Urinary bladder (tissue), 4 donors: ENCODE data around the gene PRRT2. TPM values are rescaled to one million over a fixed set of nuclear protein-coding genes. Genes with fewer than 3 reads are reported as not detected.
A peak's percentile ranks its signal among the peaks of the same experiment; 100 is the strongest.

Source experiments
- DNase-seq: peaks from one replicate; pipeline ENCODE4 v3.0.0-alpha.2; 2015; ENCODE audit errors: extremely low spot score
- H3K27ac ChIP-seq: one replicate; pipeline ENCODE4 v1.5.1; 2013; ENCODE audit warnings: low read depth, mild to moderate bottlenecking, moderate library complexity
- H3K36me3 ChIP-seq: one replicate; pipeline ENCODE4 v1.6.1; 2013; ENCODE audit warnings: mild to moderate bottlenecking, moderate library complexity; ENCODE audit not compliant: insufficient read depth
- H3K4me1 ChIP-seq: one replicate; pipeline ENCODE4 v1.6.1; 2013; ENCODE audit warnings: mild to moderate bottlenecking, moderate library complexity; ENCODE audit not compliant: insufficient read depth
- H3K4me3 ChIP-seq: one replicate; pipeline ENCODE4 v1.5.1; 2013; ENCODE audit warnings: low read depth, low read length
- WGBS: extraction: QIAGEN DNeasy Blood & Tissue Kit; methylation state at CpG from one replicate; pipeline ENCODE4 v1.1.7; 2013; 5-methylcytosine and 5-hydroxymethylcytosine counted together
- polyA plus RNA-seq: library from polyadenylated mRNA; stranded (reverse); fragments of 200-250 nt; gene quantifications from one replicate; pipeline ENCODE4 v1.2.3, GENCODE V29; 2013
- total RNA-seq: library from RNA; depleted of rRNA; stranded (reverse); fragments of >200 nt; gene quantifications from one replicate; pipeline ENCODE4 v1.2.3, GENCODE V29; 2014
- donor health status: healthy with polysubstance abuse.
- donor health status: healthy.

Gene PRRT2
- total and polyA plus RNA-seq, 2 donors, result 7.9 to 8.2 TPM

DNA sequence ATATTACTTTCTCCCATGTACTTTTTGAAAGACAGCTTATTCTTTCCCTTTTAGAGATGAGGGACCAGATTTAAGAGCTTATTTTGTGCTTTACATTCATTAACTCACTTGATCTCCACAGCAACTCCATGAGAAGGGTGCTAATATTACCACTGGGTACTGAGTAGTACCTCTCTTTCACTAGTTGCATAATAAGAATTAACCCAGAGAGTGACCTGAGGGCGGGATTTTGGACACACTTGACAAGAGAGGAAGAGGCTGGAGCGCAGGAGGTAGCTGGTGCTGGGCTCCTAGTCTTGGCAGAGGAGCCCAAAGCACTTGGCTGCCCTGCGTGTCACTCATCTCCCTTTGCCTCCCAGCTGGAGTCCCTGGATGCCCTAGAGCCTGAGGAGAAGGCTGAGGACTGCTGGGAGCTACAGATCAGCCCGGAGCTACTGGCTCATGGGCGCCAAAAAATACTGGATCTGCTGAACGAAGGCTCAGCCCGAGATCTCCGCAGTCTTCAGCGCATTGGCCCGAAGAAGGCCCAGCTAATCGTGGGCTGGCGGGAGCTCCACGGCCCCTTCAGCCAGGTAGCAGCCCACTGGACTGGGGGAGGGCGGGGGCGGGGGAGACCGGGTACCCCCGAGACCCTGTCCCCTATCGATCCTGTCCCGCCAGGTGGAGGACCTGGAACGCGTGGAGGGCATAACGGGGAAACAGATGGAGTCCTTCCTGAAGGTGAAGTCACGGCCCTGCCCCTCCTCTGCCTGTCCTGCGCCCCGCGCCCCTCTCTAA lies 7.3 kb upstream of the PRRT2 start:
- no peak for DNase-seq
- H3K36me3 ChIP-seq, result peaks cover 4% of the 10 kb centered on the region
- 3% methylated on average over 26 of the region's 26 CpGs for WGBS

GRCh38 chr16:29805232-29806098 lies 6.5 kb upstream of the PRRT2 start:
- Histone ChIP-seq H3K27ac (peak overlapping the region; percentile 96), H3K4me1 (no peaks in the 10 kb centered on the region), H3K36me3 (no peaks in the 10 kb centered on the region), H3K4me3 (peak overlapping the region; percentile 56)
- under 1% methylated on average over 100 of the region's 103 CpGs for WGBS
- DNase-seq, result peak; percentile 93

More for the DNA sequence above, 7.3 kb upstream of the PRRT2 start:
- peak overlapping the region; percentile 96 for H3K27ac ChIP-seq
- H3K4me3 ChIP-seq, result peak overlapping the region; percentile 56
- no peaks in the 10 kb centered on the region for H3K4me1 ChIP-seq

DNA sequence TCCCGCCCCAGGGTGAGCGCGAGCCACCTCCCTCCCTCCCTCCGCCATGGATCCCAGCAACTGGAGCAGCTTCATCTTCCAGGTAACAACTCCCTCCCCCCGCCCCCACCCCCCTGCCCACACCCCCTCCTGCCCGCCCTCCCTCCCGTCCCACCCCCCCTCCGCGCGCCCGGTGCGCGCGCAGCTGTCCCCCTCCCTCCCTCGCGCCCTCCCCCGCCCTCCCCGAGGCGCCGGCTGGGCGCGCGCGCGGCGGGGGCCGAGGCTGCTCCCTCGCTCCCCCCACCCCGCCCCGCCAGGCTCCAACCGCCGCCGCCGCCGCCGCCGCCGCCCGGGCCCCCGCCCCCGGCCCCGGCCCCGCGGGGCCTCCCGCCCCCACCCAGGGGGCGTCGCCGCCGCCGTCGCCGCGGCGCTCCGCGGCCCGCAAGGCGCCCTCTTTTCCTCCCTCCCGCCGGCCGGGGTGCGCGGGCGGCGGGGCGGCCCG lies 5.9 kb upstream of the PRRT2 start, which contains the start of gene MAZ:
TSS of gene MAZ (plus strand) at position 431 of the 481 bp plus-strand sequence. CDS start 173 bp downstream, outside the sequence.
- Histone ChIP-seq H3K4me3 (peak within 1 kb of the TSS; percentile 72), H3K36me3 (no peaks in the 10 kb centered on the region), H3K4me1 (no peaks in the 10 kb centered on the region), H3K27ac (peak within 1 kb of the TSS; percentile 89)
- DNase-seq, result no peak
- 1% methylated on average over 28 of the region's 67 CpGs for WGBS

DNA sequence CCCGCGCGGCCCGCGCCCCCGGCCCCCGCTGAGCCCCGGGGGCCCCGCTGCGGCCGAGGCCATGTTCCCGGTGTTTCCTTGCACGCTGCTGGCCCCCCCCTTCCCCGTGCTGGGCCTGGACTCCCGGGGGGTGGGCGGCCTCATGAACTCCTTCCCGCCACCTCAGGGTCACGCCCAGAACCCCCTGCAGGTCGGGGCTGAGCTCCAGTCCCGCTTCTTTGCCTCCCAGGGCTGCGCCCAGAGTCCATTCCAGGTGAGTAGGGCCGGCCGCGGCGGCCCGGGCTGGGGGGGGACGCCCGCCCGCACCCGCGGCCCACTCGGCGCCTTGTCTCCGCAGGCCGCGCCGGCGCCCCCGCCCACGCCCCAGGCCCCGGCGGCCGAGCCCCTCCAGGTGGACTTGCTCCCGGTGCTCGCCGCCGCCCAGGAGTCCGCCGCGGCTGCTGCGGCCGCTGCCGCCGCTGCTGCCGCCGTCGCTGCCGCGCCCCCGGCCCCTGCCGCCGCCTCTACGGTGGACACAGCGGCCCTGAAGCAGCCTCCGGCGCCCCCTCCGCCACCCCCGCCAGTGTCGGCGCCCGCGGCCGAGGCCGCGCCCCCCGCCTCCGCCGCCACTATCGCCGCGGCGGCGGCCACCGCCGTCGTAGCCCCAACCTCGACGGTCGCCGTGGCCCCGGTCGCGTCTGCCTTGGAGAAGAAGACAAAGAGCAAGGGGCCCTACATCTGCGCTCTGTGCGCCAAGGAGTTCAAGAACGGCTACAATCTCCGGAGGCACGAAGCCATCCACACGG lies 5.2 kb upstream of the PRRT2 start:
- Histone ChIP-seq H3K27ac (peak overlapping the region; percentile 86), H3K4me1 (no peaks in the 10 kb centered on the region), H3K36me3 (no peaks in the 10 kb centered on the region), H3K4me3 (peak overlapping the region; percentile 72)
- WGBS, result under 1% methylated on average over 99 of the region's 99 CpGs
- DNase-seq, result no peak

DNA sequence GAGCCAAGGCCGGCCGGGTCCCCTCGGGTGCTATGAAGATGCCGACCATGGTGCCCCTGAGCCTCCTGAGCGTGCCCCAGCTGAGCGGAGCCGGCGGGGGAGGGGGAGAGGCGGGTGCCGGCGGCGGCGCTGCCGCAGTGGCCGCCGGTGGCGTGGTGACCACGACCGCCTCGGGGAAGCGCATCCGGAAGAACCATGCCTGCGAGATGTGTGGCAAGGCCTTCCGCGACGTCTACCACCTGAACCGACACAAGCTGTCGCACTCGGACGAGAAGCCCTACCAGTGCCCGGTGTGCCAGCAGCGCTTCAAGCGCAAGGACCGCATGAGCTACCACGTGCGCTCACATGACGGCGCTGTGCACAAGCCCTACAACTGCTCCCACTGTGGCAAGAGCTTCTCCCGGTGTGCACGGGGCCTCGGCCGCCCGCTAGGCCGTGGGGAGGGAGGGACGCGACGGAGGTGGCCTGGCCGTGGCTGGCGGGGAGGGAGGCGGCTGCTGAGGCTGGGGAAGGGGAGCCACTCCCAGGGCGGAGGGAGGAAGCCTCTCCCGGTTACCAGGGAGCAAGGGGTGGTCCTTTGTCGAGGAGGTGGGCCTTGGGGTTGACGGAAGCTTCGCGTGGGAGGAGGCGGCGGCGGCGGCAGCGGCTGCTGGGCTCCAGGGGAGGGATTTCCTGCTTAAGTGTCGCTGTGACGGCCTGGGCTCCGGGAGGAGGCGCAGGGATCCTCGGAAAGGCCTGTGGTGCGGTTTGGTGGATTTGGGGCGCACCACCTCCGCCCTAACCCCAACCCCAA lies 4.4 kb upstream of the PRRT2 start:
- DNase-seq, result no peak
- Histone ChIP-seq H3K27ac (peak overlapping the region; percentile 86), H3K4me1 (no peaks in the 10 kb centered on the region), H3K4me3 (peak overlapping the region; percentile 72), H3K36me3 (no peaks in the 10 kb centered on the region)
- WGBS, result 2% methylated on average over 69 of the region's 69 CpGs

GRCh38 chr16:29808219-29808900 lies 3.6 kb upstream of the PRRT2 start:
- DNase-seq, result no peak
- Histone ChIP-seq H3K36me3 (no peaks in the 10 kb centered on the region), H3K27ac (peak overlapping the region; percentile 86), H3K4me3 (peak overlapping the region; percentile 72), H3K4me1 (no peaks in the 10 kb centered on the region)
- WGBS, result 43% methylated on average over 25 of the region's 25 CpGs

GRCh38 chr16:29809031-29809747 lies 2.8 kb upstream of the PRRT2 start:
- DNase-seq, result no peak
- H3K27ac ChIP-seq, result no peak overlapping the region
- H3K36me3 ChIP-seq, result no peaks in the 10 kb centered on the region
- H3K4me3 ChIP-seq, result no peak overlapping the region
- H3K4me1 ChIP-seq, result no peaks in the 10 kb centered on the region
- WGBS, result 75% methylated on average over 31 of the region's 31 CpGs

DNA sequence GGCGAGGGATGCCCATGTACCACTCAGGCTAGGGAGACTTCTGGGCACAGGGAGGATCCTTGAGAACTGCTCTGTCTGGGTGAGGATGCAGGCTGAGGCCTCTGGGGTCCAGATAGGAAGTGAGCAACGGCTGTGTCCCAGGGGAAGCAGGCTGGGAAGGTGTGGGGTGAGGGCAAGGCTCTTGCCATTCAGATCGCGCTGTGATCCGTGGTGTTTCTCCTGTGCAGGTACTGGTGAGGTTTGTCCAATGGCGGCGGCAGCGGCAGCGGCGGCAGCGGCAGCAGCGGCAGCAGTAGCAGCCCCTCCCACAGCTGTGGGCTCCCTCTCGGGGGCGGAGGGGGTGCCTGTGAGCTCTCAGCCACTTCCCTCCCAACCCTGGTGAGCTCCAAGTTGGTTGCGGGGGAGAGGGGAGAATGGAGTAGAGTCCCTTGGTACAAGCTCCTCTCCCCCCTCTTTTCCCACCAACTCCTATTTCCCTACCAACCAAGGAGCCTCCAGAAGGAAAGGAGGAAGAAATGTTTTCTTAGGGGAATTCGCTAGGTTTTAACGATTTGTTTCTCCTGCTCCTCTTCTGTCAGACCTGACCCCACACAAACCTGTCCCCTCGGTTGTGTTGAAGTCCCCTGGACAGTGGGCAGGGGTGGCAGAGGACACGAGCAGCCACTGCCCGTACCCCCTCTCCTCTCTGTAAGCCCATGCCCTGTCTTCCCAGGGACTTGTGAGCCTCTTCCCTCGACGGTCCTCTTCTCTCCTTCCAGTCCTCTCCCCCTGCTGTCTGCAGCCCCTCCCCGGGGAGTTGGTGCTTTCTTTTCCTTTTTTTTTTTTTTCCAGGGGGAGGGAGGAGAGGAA lies 1.9 kb upstream of the PRRT2 start:
- no peak for DNase-seq
- Histone ChIP-seq H3K4me1 (no peaks in the 10 kb centered on the region), H3K27ac (peak overlapping the region; percentile 39), H3K36me3 (no peaks in the 10 kb centered on the region), H3K4me3 (no peak overlapping the region)
- 45% methylated on average over 23 of the region's 23 CpGs for WGBS

- 23% methylated on average over 9 of the region's 9 CpGs for WGBS
- H3K4me3 ChIP-seq, result no peak overlapping the region
- H3K4me1 ChIP-seq, result no peaks in the 10 kb centered on the region
- H3K27ac ChIP-seq, result peak overlapping the region; percentile 39
- DNase-seq, result no peak
- H3K36me3 ChIP-seq, result no peaks in the 10 kb centered on the region
These were observed 1.3 kb upstream of the PRRT2 start for GRCh38 chr16:29810699-29811169.

DNA sequence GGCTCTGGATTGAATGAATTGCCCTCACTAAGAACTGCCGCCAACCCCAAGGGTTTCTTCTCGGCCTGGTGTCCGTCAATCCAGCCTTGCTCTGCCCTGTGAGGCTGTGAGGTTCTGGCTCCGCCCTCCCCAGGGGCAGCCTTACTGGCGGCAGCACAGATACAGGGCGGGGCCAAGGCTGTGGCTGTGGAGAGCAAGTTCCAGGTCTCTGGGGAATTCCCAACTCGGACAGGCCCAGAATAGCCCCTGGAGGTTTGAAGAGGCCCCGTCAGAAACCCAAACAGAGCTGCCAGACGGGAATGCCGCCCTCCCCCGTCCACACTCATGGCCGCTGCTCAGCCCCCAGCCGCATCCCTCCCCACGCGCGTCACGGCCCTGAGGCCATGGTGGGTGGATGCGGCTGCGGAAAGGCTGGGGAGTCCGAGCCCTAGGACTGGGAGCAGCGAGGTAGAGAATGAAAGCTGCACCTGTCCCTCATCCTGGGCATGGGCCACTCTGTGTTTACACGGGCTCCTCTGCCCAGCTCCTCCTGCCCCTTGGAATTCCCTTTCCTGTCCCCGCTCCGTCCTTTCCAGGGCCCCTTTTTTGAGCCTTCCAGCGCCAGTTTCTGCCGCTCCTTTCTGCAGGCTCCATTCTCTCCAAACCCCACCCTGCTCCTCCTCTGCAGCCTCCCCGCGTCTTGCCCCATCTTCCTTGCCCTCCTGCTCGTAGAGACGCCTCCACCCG lies 660 bp upstream of the PRRT2 start:
- H3K4me3 ChIP-seq, result peak overlapping the region; percentile 48
- DNase-seq, result peak; percentile 88
- H3K36me3 ChIP-seq, result no peaks in the 10 kb centered on the region
- H3K27ac ChIP-seq, result peak overlapping the region; percentile 74
- H3K4me1 ChIP-seq, result no peaks in the 10 kb centered on the region
- under 1% methylated on average over 31 of the region's 31 CpGs for WGBS
